ENCODE measurements around the gene ADAMTS18. TPM values are rescaled to one million over a fixed set of nuclear protein-coding genes. Genes with fewer than 3 reads are reported as not detected.

Gene ADAMTS18
- total RNA-seq, 2 experiments from 2014 or later: not detected

DNA sequence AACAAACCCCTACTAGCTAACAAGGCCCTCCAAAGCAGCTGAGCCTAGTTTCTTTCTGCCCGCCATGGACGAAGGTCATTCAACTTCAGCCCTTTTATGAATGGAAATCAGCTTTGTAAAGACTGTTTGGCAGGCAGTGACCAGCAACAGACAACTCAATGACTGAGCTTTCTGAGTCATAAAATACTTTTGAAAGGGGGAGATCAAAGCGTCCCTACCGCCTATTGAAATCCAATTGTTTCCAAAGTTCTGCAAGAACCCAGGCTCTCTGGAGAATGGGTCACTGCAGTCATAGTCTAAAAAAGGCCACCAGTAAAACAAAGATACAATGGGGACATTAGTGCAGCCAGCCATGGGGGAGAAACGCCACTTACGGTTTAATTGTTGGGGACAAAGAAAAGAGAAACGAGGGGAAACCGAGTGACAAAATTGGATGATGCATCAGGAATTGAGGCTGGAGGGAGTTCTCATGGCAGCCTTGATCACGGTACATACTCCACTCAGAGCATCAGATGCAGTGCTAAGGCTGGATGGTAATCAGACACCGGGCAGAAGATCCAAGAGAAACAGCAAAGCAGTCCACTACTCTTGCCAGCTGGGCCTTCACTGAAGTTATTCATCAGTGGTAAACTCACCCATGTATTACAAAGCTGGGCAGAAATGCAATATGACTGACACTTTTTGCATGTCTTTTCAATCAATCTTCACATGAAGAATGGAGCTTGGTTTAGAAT, 9.8 kb downstream of the ADAMTS18 start:
- no peak overlapping the region for H3K4me2 ChIP-seq (ENCODE audit: low read length)
- no TSS peak for BruUV-seq (replicated peaks)
- ChIA-PET POLR2A (no interaction called here), CTCF (ENCODE audit: unreplicated experiment) (no interaction called here)
- H2AFZ ChIP-seq (ENCODE audit: low read length): no peak overlapping the region
- no peak overlapping the region for H3K4me3 ChIP-seq (ENCODE audit: low read depth, low read length, poor library complexity, severe bottlenecking)
- intact Hi-C loops (cut with micrococcal nuclease; ENCODE audit: unreplicated experiment): no loop called here
- H3K4me1 ChIP-seq (ENCODE audit: insufficient read depth, low read length, poor library complexity, severe bottlenecking): no peaks in the 10 kb centered on the region
- H3K36me3 ChIP-seq (ENCODE audit: insufficient read depth, low read length): no peaks in the 10 kb centered on the region
- H3K79me2 ChIP-seq (ENCODE audit: insufficient read depth, low read depth, low read length): no peaks in the 10 kb centered on the region
- no peaks in the 10 kb centered on the region for H4K20me1 ChIP-seq (ENCODE audit: insufficient read depth, low read length)
- H3K9me3 ChIP-seq (ENCODE audit: low read length): no peaks in the 10 kb centered on the region
- DNase-seq (ENCODE audit: low spot score): no peak
- TF ChIP-seq CTCF (conservative IDR thresholded peaks at IDR 0.05; ENCODE audit: low read length) (no peak), EZH2phosphoT487 (IDR thresholded peaks at IDR 0.05; ENCODE audit: borderline replicate concordance, low read depth, low read length) (no peak)
- no peaks in the 10 kb centered on the region for H3K9me2 ChIP-seq (ENCODE audit: insufficient read depth, low read length)
- H3K27ac ChIP-seq (ENCODE audit: low read depth, low read length, poor library complexity, severe bottlenecking): no peak overlapping the region

DNA sequence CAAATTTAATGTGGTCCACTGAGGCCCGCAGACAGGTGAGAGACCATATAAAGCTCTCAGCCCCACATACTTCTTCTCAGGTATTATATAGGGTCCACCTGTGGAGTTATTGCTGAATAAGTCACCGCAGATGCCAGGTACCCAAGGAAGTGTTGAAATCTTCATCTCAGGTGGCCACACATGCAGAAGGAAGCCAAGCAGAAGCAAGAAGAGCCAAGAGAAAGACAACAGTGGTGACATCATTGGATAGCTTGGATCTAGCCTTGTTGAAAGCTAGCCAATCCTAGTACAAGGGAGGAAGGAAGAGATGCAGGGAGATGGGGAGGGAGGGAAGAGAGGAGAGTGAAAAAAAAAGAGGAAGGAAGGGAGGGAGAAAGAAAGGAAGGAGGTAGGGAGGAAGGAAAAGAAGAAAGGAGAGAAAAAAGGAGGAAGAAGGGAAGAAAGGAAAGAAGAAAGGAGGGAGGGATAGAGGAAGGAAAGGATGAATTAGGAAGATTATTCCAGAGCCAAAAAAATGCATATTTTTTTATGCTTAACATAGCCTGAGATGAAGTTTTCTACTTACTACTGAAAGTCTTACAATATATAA, 12.5 kb downstream of the ADAMTS18 start:
- Histone ChIP-seq H3K4me1 (ENCODE audit: insufficient read depth, low read length, poor library complexity, severe bottlenecking) (no peaks in the 10 kb centered on the region), H3K9me3 (ENCODE audit: low read length) (no peaks in the 10 kb centered on the region), H3K79me2 (ENCODE audit: insufficient read depth, low read depth, low read length) (no peaks in the 10 kb centered on the region), H3K9me2 (ENCODE audit: insufficient read depth, low read length) (no peaks in the 10 kb centered on the region), H4K20me1 (ENCODE audit: insufficient read depth, low read length) (no peaks in the 10 kb centered on the region), H3K27ac (ENCODE audit: low read depth, low read length, poor library complexity, severe bottlenecking) (no peak overlapping the region), H3K36me3 (ENCODE audit: insufficient read depth, low read length) (no peaks in the 10 kb centered on the region), H3K4me3 (ENCODE audit: low read depth, low read length, poor library complexity, severe bottlenecking) (no peak overlapping the region), H2AFZ (ENCODE audit: low read length) (no peak overlapping the region), H3K4me2 (ENCODE audit: low read length) (no peak overlapping the region)
- ChIA-PET CTCF (ENCODE audit: unreplicated experiment) (no interaction called here), POLR2A (no interaction called here)
- BruUV-seq (replicated peaks): no TSS peak
- DNase-seq (ENCODE audit: low spot score): no peak
- intact Hi-C loops (cut with micrococcal nuclease; ENCODE audit: unreplicated experiment): no loop called here
- TF ChIP-seq CTCF (conservative IDR thresholded peaks at IDR 0.05; ENCODE audit: low read length) (no peak), EZH2phosphoT487 (IDR thresholded peaks at IDR 0.05; ENCODE audit: borderline replicate concordance, low read depth, low read length) (no peak)

- H3K9me3 ChIP-seq (ENCODE audit: low read length): no peaks in the 10 kb centered on the region
- ChIA-PET CTCF (ENCODE audit: unreplicated experiment) (no interaction called here), POLR2A (interaction anchor here (1.1 kb wide), 1 partner anchor 11 kb away, joined by 3 read pairs; no protein-coding TSS in a partner anchor)
- no peaks in the 10 kb centered on the region for H4K20me1 ChIP-seq (ENCODE audit: insufficient read depth, low read length)
- H3K4me3 ChIP-seq (ENCODE audit: low read depth, low read length, poor library complexity, severe bottlenecking): no peak overlapping the region
- intact Hi-C loops (cut with micrococcal nuclease; ENCODE audit: unreplicated experiment): no loop called here
- H3K79me2 ChIP-seq (ENCODE audit: insufficient read depth, low read depth, low read length): no peaks in the 10 kb centered on the region
- no peaks in the 10 kb centered on the region for H3K9me2 ChIP-seq (ENCODE audit: insufficient read depth, low read length)
- TF ChIP-seq EZH2phosphoT487 (IDR thresholded peaks at IDR 0.05; ENCODE audit: borderline replicate concordance, low read depth, low read length) (no peak), CTCF (conservative IDR thresholded peaks at IDR 0.05; ENCODE audit: low read length) (no peak)
- no peak for DNase-seq (ENCODE audit: low spot score)
- no peaks in the 10 kb centered on the region for H3K4me1 ChIP-seq (ENCODE audit: insufficient read depth, low read length, poor library complexity, severe bottlenecking)
- H3K4me2 ChIP-seq (ENCODE audit: low read length): no peak overlapping the region
- no peaks in the 10 kb centered on the region for H3K36me3 ChIP-seq (ENCODE audit: insufficient read depth, low read length)
- no peak overlapping the region for H2AFZ ChIP-seq (ENCODE audit: low read length)
- no TSS peak for BruUV-seq (replicated peaks)
- H3K27ac ChIP-seq (ENCODE audit: low read depth, low read length, poor library complexity, severe bottlenecking): no peak overlapping the region
Observed at GRCh38 chr16:77416939-77417480, 17.8 kb downstream of the ADAMTS18 start.

Data from OCI-LY7 (cell line).